Endothelial cell of umbilical vein (primary cell): ENCODE measurements around the gene PAQR8. TPM values are rescaled to one million over a fixed set of nuclear protein-coding genes. Genes with fewer than 3 reads are reported as not detected.

Experiments
- BruUV-seq: library from RNA; stranded (reverse); fragments of 400-500 nt; replicated peaks from 2 replicates; lab custom pipeline; 2021; lab: Mats Ljungman, UMichigan
- CTCF ChIA-PET: fragments of 300-600, 350-600 bp; sonication (Branson Sonifier 250); formaldehyde crosslinking; loops from one replicate; lab custom pipeline; 2021; ENCODE audit warnings: antibody characterized with exemption, inconsistent platforms; lab: Charles Lee
- POLR2A ChIA-PET: fragments of 300-600, 350-600 bp; sonication (Branson Sonifier 250); formaldehyde crosslinking; loops from one replicate; lab custom pipeline; 2021; ENCODE audit warnings: antibody characterized with exemption, inconsistent platforms; lab: Charles Lee
- DNase-seq: peaks from one replicate; pipeline ENCODE4 v3.0.0-alpha.2; 2011; ENCODE audit warnings: low read depth, low spot score
- FAIRE-seq: peaks from 2 replicates; lab custom pipeline; 2011; peaks lifted over from hg19 to GRCh38; lab: Jason Lieb, UNC
- H2AFZ ChIP-seq: 2 replicates; pipeline ENCODE4 v1.6.0; 2012; ENCODE audit warnings: low read depth, low read length, control low read depth, inconsistent platforms
- H3K27ac ChIP-seq: 2 replicates; pipeline ENCODE4 v1.5.1; 2011; ENCODE audit warnings: low read depth, mild to moderate bottlenecking, control low read depth, low read length, moderate library complexity; ENCODE audit not compliant: insufficient read depth
- H3K27me3 ChIP-seq, 2 experiments: 2 replicates each; pipeline versions ENCODE4 v1.6.0 to v1.6.1; 2011; ENCODE audit warnings: low read length in 2 of 2, mixed read lengths in 1 of 2; ENCODE audit not compliant: control insufficient read depth in 2 of 2, insufficient read depth in 2 of 2
- H3K36me3 ChIP-seq, 2 experiments: 2 replicates in 1 of 2; 3 replicates in 1 of 2; pipeline ENCODE4 v1.5.1; 2011; ENCODE audit warnings: low read length in 2 of 2, mild to moderate bottlenecking in 1 of 2, moderate library complexity in 1 of 2; ENCODE audit not compliant: control insufficient read depth in 2 of 2, insufficient read depth in 2 of 2; ENCODE audit errors: extremely low read depth in 1 of 2
- H3K4me1 ChIP-seq: 3 replicates; pipeline ENCODE4 v1.5.1; 2011; ENCODE audit warnings: mild to moderate bottlenecking, low read length; ENCODE audit not compliant: control insufficient read depth, insufficient read depth; ENCODE audit errors: extremely low read depth
- H3K4me2 ChIP-seq: 2 replicates; pipeline ENCODE4 v1.6.1; 2011; ENCODE audit warnings: low read length, control low read depth, mixed read lengths; ENCODE audit not compliant: insufficient read depth
- H3K4me3 ChIP-seq, 3 experiments: fragments of 200-600 bp in 1 of 3; sonication (generic), shearing (Covaris generic) in 1 of 3; replicated peaks in 1 of 3; 2 replicates each; pipeline ENCODE4 v1.5.1; 2011 to 2016; ENCODE audit warnings: control low read depth in 3 of 3, low read length in 3 of 3, mild to moderate bottlenecking in 2 of 3, inconsistent platforms in 1 of 3, low read depth in 1 of 3, moderate library complexity in 1 of 3; ENCODE audit not compliant: insufficient read depth in 1 of 3
- H3K79me2 ChIP-seq: 2 replicates; pipeline ENCODE4 v1.6.0; 2012; ENCODE audit warnings: low read length, inconsistent platforms; ENCODE audit not compliant: control insufficient read depth, insufficient read depth
- H3K9ac ChIP-seq: replicated peaks from 2 replicates; pipeline ENCODE3; 2011; ENCODE audit warnings: low read length, control low read depth; ENCODE audit not compliant: insufficient read depth; ENCODE audit errors: extremely low read depth
- H3K9me1 ChIP-seq: replicated peaks from 3 replicates; pipeline ENCODE4 v1.6.0; 2011; ENCODE audit warnings: mild to moderate bottlenecking, low read length; ENCODE audit not compliant: control insufficient read depth, insufficient read depth; ENCODE audit errors: extremely low read depth
- H3K9me3 ChIP-seq: replicated peaks from 2 replicates; pipeline ENCODE4 v1.5.1; 2012; ENCODE audit warnings: low read length, inconsistent platforms; ENCODE audit not compliant: control insufficient read depth, insufficient read depth
- H4K20me1 ChIP-seq: replicated peaks from 2 replicates; pipeline ENCODE3; 2011; ENCODE audit warnings: mild to moderate bottlenecking, low read length; ENCODE audit not compliant: control insufficient read depth, insufficient read depth; ENCODE audit errors: extremely low read depth
- EZH2 ChIP-seq: IDR thresholded peaks from 2 replicates; pipeline ENCODE4 v1.6.1; 2012; ENCODE audit warnings: borderline replicate concordance, low read depth, mild to moderate bottlenecking, moderate library complexity, low read length, inconsistent platforms; ENCODE audit not compliant: severe bottlenecking
- FOS ChIP-seq: IDR thresholded peaks from 2 replicates; pipeline ENCODE4 v1.6.1; 2011; ENCODE audit warnings: mild to moderate bottlenecking, low read length, moderate library complexity, borderline replicate concordance; ENCODE audit not compliant: insufficient read depth
- GATA2 ChIP-seq: IDR thresholded peaks from 2 replicates; pipeline ENCODE4 v1.7.0; 2011; ENCODE audit warnings: low read depth, mild to moderate bottlenecking, moderate library complexity, mixed read lengths, low read length; ENCODE audit not compliant: insufficient read length, insufficient read depth
- JUN ChIP-seq: IDR thresholded peaks from 2 replicates; pipeline ENCODE4 v1.6.1; 2011; ENCODE audit warnings: borderline replicate concordance, low read depth; ENCODE audit not compliant: insufficient read length, insufficient read depth
- MYC ChIP-seq: IDR thresholded peaks from one replicate; pipeline ENCODE4 v1.6.1; 2011; ENCODE audit warnings: mild to moderate bottlenecking, low read depth, low read length
- POLR2A ChIP-seq: IDR thresholded peaks from 2 replicates; pipeline ENCODE4 v1.6.1; 2012; ENCODE audit warnings: low read depth, mild to moderate bottlenecking, control low read depth, low read length
- POLR2AphosphoS5 ChIP-seq: IDR thresholded peaks from 2 replicates; pipeline ENCODE4 v1.6.1; 2012; ENCODE audit warnings: low read depth, mild to moderate bottlenecking, control low read depth, low read length, moderate library complexity; ENCODE audit not compliant: insufficient read depth
- dilution Hi-C: fragments of 300-500 bp; cut with MboI; formaldehyde crosslinking; loops from one replicate; pipeline ENCODE4 v1.15.0; 2019; ENCODE audit warnings: low sequenced_read_pairs; ENCODE audit not compliant: extremely low pct_ligation_motif_present
- intact Hi-C: fragments of 100-400 bp; cut with micrococcal nuclease; formaldehyde crosslinking; loops from one replicate; pipeline ENCODE4 v1.10.0; 2022
- polyA plus RNA-seq, 4 experiments: library from polyadenylated mRNA; depleted of rRNA in 3 of 4; stranded (reverse) in 3 of 4; unstranded in 1 of 4; fragments of >200 nt; gene quantifications; 2 replicates each; pipeline versions ENCODE4 v1.2.1 to v1.2.3, GENCODE V29; 2011 to 2012; ENCODE audit warnings: missing spikeins in 1 of 4
- total RNA-seq: library from RNA; stranded (reverse); gene quantifications from 2 replicates; pipeline ENCODE4 v1.2.3, GENCODE V29; 2021
- TF ChIP-seq, protein P1 (sequence below): IDR thresholded peaks from 2 replicates; pipeline ENCODE4 v1.6.1; 2011; ENCODE audit not compliant: insufficient read depth, insufficient read length
- TF ChIP-seq, protein P2 (sequence below), 2 donors: IDR thresholded peaks; 1 replicate in 1 of 2; 2 replicates in 1 of 2; pipeline ENCODE4 v1.5.1; 2011; ENCODE audit warnings: low read length in 2 of 2, mild to moderate bottlenecking in 2 of 2, moderate library complexity in 2 of 2, control low read depth in 1 of 2, inconsistent platforms in 1 of 2, low read depth in 1 of 2; ENCODE audit not compliant: insufficient read depth in 1 of 2; ENCODE audit errors: extremely low read depth in 1 of 2

PAQR8 gene
- total and polyA plus RNA-seq, 2 donors (not counting 3 experiments of a cell fraction or from before 2014, with no cell fraction given), result 4.3 to 6.0 TPM

DNA sequence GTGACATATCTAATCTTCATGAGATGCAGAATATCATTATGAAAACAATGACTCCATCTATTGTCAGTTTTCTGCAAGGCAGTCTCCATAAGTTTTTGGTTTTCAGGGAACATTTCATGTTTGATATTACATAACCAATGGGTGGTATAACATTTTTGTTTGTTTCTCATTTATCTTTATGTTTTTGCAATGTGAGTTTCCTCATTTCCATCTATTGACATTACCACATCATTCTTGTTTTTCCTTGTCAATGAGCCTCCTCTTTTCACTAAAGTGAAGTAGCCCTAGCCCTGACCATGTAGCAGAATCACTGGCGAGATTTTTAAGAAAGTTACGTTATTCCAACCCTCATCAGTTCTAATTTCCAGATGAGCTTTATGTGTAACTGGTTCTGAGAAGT, 62.6 kb downstream of the PAQR8 start:
- ChIA-PET POLR2A (interaction anchor here (0.6 kb wide), 1 partner anchor 572 kb away, joined by 3 read pairs; no protein-coding TSS in a partner anchor), CTCF (interaction anchor here (0.7 to 2.6 kb wide), 11 partner anchors 9 to 228 kb away, joined by 3 to 9 read pairs (median 4); no protein-coding TSS in a partner anchor)
- Histone ChIP-seq H3K79me2 (no peaks in the 10 kb centered on the region), H4K20me1 (no peaks in the 10 kb centered on the region), H3K27me3 (no peaks in the 10 kb centered on the region), H3K4me1 (peaks cover 35% of the 10 kb centered on the region), H3K36me3 (no peaks in the 10 kb centered on the region), H2AFZ (no peak overlapping the region), H3K4me3 (no peak overlapping the region), H3K27ac (peak overlapping the region; percentile 82), H3K9me1 (no peaks in the 10 kb centered on the region), H3K4me2 (peak overlapping the region; percentile 47), H3K9me3 (no peaks in the 10 kb centered on the region), H3K9ac (peak overlapping the region; percentile 41)
- no peak for TF ChIP-seq EZH2
- no peak for TF ChIP-seq POLR2AphosphoS5
- TF ChIP-seq FOS, result no peak
- no peak for TF ChIP-seq MYC
- TF ChIP-seq POLR2A, result no peak
- TF ChIP-seq JUN, result no peak
- TF ChIP-seq, protein P1, sequence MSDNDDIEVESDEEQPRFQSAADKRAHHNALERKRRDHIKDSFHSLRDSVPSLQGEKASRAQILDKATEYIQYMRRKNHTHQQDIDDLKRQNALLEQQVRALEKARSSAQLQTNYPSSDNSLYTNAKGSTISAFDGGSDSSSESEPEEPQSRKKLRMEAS, result no peak
- DNase-seq (no peak), FAIRE-seq (no peak)
- dilution Hi-C loops (loop anchor here (25.0 kb wide), 1 partner anchor 113 kb away; no protein-coding TSS in a partner anchor), intact Hi-C loops (loop anchor here (1.0 kb wide), 3 partner anchors 30 to 80 kb away; no protein-coding TSS in a partner anchor)
- TSS peak; percentile 17 for BruUV-seq

DNA sequence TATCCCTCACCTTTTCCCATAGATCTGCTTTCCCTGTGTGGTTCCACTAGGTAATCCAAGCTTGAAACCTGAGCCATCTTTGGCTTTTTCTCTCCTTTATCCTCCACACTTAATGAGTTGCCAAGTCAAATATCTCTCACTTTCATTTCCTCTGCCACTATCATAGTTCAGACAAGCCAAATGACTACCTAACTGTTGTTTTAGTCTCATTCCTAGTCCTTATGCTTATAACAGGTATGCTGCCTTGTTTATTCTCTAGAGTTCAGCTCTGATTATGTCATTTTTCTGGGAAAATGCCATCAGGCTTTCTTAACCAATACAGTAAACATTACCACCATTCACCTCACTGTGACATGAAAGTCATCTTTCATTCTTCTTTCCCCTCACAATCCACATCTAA, 64.7 kb downstream of the PAQR8 start:
- H3K9me1 ChIP-seq, result no peaks in the 10 kb centered on the region
- ChIA-PET POLR2A (no interaction called here), CTCF (no interaction called here)
- no peak overlapping the region for H3K27ac ChIP-seq
- BruUV-seq, result no TSS peak
- dilution Hi-C loops, result no loop called here
- TF ChIP-seq, protein P1, result no peak
- TF ChIP-seq JUN (no peak), EZH2 (no peak), FOS (no peak), POLR2AphosphoS5 (no peak), MYC (no peak), POLR2A (no peak), GATA2 (no peak)
- TF ChIP-seq, protein P2, sequence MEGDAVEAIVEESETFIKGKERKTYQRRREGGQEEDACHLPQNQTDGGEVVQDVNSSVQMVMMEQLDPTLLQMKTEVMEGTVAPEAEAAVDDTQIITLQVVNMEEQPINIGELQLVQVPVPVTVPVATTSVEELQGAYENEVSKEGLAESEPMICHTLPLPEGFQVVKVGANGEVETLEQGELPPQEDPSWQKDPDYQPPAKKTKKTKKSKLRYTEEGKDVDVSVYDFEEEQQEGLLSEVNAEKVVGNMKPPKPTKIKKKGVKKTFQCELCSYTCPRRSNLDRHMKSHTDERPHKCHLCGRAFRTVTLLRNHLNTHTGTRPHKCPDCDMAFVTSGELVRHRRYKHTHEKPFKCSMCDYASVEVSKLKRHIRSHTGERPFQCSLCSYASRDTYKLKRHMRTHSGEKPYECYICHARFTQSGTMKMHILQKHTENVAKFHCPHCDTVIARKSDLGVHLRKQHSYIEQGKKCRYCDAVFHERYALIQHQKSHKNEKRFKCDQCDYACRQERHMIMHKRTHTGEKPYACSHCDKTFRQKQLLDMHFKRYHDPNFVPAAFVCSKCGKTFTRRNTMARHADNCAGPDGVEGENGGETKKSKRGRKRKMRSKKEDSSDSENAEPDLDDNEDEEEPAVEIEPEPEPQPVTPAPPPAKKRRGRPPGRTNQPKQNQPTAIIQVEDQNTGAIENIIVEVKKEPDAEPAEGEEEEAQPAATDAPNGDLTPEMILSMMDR (IDR thresholded peaks at IDR 0.05; ENCODE audit: extremely low read depth in 1 of 2, insufficient read depth in 1 of 2, low read depth in 1 of 2, low read length in 2 of 2), result no peak
- intact Hi-C loops, result no loop called here
- H4K20me1 ChIP-seq, result no peaks in the 10 kb centered on the region
- DNase-seq (no peak), FAIRE-seq (no peak)
- no peaks in the 10 kb centered on the region for H3K9me3 ChIP-seq
- H3K27me3 ChIP-seq, result no peaks in the 10 kb centered on the region
- H3K79me2 ChIP-seq, result no peaks in the 10 kb centered on the region
- no peak overlapping the region for H3K4me2 ChIP-seq
- no peak overlapping the region for H3K9ac ChIP-seq
- H2AFZ ChIP-seq, result no peak overlapping the region
- H3K36me3 ChIP-seq, result no peaks in the 10 kb centered on the region
- H3K4me1 ChIP-seq, result peaks cover 24% of the 10 kb centered on the region
- H3K4me3 ChIP-seq, result no peak overlapping the region
